Mononuclear cell (primary cell): ENCODE measurements around the gene CTNND2. TPM values are rescaled to one million over a fixed set of nuclear protein-coding genes. Genes with fewer than 3 reads are reported as not detected.
"Not testable (repeated sequence)": the region's sequence is repeated elsewhere in the genome, so short reads cannot be mapped to it uniquely, and the experiment has no call there.

ENCODE experiments used
- H3K27me3 ChIP-seq: 2 replicates; pipeline ENCODE4 v1.6.0; 2011; ENCODE audit warnings: low read length, control low read depth; ENCODE audit not compliant: insufficient read depth
- H3K4me1 ChIP-seq: 2 replicates; pipeline ENCODE4 v1.5.1; 2011; ENCODE audit warnings: mild to moderate bottlenecking, low read length, control low read depth; ENCODE audit not compliant: insufficient read depth
- H3K4me3 ChIP-seq: 2 replicates; pipeline ENCODE4 v1.5.1; 2011; ENCODE audit warnings: mild to moderate bottlenecking, low read length, moderate library complexity
- H3K9me3 ChIP-seq: 2 replicates; pipeline ENCODE4 v1.5.1; 2011; ENCODE audit warnings: low read depth, mild to moderate bottlenecking, control low read depth, low read length
- total RNA-seq: library from RNA; depleted of rRNA; stranded (reverse); fragments of >200 nt; gene quantifications from one replicate; pipeline ENCODE4 v1.2.3, GENCODE V29; 2012

The CTNND2 gene
- total RNA-seq, 1 donor, result not detected

- Histone ChIP-seq H3K4me1 (no peaks in the 10 kb centered on the region), H3K9me3 (peaks cover 8% of the 10 kb centered on the region), H3K27me3 (no peaks in the 10 kb centered on the region), H3K4me3 (no peak overlapping the region)
Measured at GRCh38 chr5:11355491-11355890, 548.8 kb downstream of the CTNND2 start.

- no peaks in the 10 kb centered on the region for H3K27me3 ChIP-seq
- no peaks in the 10 kb centered on the region for H3K4me1 ChIP-seq
- H3K9me3 ChIP-seq, result no peaks in the 10 kb centered on the region
- no peak overlapping the region for H3K4me3 ChIP-seq
Measured at GRCh38 chr5:11346336-11346735, 557.9 kb downstream of the CTNND2 start.

DNA sequence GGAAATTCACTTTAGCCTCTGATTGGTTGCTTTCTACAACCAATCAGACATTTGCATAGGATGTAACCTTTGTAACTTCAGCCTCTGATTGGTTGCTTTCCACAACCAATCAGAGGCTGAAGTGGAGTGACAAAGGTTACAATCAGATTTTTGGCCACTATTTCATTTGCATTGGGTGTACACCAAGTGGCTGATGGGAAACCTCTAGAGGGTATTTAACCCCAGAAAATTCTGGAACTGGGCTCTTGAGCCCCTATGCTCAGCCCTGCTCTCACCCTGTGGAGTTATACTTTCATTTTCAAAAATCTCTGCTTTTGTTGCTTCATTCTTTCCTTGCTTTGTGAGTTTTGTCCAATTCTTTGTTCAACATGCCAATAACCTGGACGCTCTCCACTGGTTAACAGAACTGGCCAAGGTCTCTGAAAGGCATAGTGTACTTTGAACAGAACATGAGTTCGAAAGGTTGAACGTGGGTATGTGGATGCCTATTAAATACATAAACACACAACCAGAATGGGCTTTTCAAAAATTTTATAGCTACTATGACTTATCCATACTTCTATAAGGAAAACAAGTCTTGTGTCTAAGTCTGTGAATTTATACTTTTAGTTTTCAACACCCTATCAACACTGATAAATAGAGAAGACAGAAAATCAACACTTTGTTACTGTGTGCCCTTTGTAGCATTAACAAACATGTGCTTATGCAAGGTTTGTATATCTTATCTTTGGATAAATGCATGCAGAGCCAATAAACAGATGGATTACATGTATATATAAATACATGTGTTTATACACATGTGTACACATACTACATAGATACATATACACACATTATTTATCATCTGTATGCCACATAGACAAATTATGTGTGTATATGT, 568.1 kb downstream of the CTNND2 start:
- Histone ChIP-seq H3K4me3 (no peak overlapping the region), H3K9me3 (no peaks in the 10 kb centered on the region), H3K27me3 (no peaks in the 10 kb centered on the region), H3K4me1 (no peaks in the 10 kb centered on the region)

- no peaks in the 10 kb centered on the region for H3K4me1 ChIP-seq
- H3K4me3 ChIP-seq, result no peak overlapping the region
- H3K27me3 ChIP-seq, result no peaks in the 10 kb centered on the region
- no peaks in the 10 kb centered on the region for H3K9me3 ChIP-seq
Measured at GRCh38 chr5:11334404-11334803, 569.8 kb downstream of the CTNND2 start.

- H3K27me3 ChIP-seq, result no peaks in the 10 kb centered on the region
- H3K4me3 ChIP-seq, result no peak overlapping the region
- no peaks in the 10 kb centered on the region for H3K9me3 ChIP-seq
- H3K4me1 ChIP-seq, result no peaks in the 10 kb centered on the region
Measured at GRCh38 chr5:11329679-11330078, 574.6 kb downstream of the CTNND2 start.

- no peaks in the 10 kb centered on the region for H3K27me3 ChIP-seq
- H3K4me1 ChIP-seq, result peaks cover 24% of the 10 kb centered on the region
- no peaks in the 10 kb centered on the region for H3K9me3 ChIP-seq
- H3K4me3 ChIP-seq, result no peak overlapping the region
Measured at GRCh38 chr5:11324521-11325289, 579.5 kb downstream of the CTNND2 start.

- Histone ChIP-seq H3K27me3 (no peaks in the 10 kb centered on the region), H3K4me3 (no peak overlapping the region), H3K4me1 (peaks cover 24% of the 10 kb centered on the region), H3K9me3 (no peaks in the 10 kb centered on the region)
Measured at GRCh38 chr5:11323761-11324160, 580.5 kb downstream of the CTNND2 start.

DNA sequence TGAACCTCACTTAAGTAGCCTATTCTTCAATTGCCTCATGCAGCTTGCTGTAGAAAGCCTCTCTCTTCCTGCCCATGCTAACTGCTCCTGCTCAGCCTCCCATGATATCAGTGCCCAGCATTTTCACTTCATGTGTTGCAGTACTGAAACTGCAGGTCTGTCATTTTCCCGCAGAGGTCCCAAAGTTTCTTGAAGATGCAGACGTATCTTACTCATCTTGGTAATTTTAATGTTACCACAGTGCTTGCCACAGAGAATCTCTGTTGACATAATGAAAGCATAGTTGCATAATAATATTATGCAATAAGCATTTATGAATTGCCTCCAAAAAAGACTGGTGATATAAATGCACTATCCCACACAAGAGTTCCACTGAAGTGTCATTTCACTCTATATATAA, 582.1 kb downstream of the CTNND2 start:
- Histone ChIP-seq H3K27me3 (no peaks in the 10 kb centered on the region), H3K4me1 (peaks cover 24% of the 10 kb centered on the region), H3K9me3 (no peaks in the 10 kb centered on the region), H3K4me3 (no peak overlapping the region)

DNA sequence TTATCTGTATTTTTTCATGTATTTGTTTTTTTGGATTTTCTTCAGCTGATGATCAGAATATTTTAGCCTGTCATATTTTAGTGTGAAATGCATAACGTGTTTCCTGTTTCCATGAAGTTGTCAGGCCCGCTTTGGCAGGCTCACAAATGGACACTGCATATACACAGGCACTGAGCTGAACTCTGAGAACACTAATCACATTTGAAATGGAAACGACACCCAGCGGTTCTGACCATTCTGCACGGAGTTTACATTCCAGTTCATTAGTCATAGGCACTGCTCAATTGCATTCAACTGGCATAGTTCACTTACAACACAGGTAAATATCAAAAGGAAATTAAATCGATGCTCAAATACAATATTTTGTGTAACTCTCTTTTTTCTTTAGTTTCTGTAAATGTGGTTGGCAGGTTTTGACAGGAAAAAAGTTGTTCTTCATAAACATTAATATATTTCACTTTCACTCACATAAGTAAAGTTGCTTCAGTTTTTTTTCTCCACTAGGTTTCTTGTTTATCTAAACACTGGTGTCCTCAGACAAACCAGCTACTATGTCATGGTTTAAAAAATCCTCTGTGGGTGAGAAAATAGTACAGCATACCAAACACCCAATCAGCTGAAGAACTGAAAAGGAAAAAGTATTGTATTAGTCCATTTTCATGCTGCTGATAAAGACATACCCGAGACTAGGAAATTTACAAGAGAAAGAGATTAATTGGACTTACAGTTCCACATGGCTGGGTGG, 584.2 kb downstream of the CTNND2 start:
- H3K27me3 ChIP-seq, result no peaks in the 10 kb centered on the region
- H3K4me1 ChIP-seq, result peaks cover 24% of the 10 kb centered on the region

GRCh38 chr5:11313694-11314093, 590.6 kb downstream of the CTNND2 start:
- not testable (repeated sequence) for H3K4me1 ChIP-seq, H3K27me3 ChIP-seq, H3K9me3 ChIP-seq, H3K4me3 ChIP-seq

More for the DNA sequence above, 584.2 kb downstream of the CTNND2 start:
- Histone ChIP-seq H3K4me3 (no peak overlapping the region), H3K9me3 (no peaks in the 10 kb centered on the region)

DNA sequence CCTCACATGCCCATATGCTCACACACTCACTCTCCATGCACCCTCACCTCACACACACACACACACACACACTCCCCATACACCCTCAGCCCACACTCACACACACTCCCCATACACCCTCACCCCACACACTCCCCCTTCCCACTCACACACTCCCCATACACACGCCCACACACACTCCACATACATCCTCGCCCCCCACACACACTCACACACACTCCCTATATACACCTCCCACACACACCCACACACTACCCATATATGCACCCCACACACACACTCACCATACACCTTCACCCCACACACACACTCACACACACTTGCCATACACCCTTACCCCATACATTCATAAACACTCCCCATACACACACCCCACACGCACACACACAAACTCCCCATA, 592.5 kb downstream of the CTNND2 start:
- Histone ChIP-seq H3K4me1 (no peaks in the 10 kb centered on the region), H3K4me3 (no peak overlapping the region), H3K27me3 (no peaks in the 10 kb centered on the region), H3K9me3 (no peaks in the 10 kb centered on the region)

- no peak overlapping the region for H3K4me3 ChIP-seq
- no peaks in the 10 kb centered on the region for H3K4me1 ChIP-seq
- no peaks in the 10 kb centered on the region for H3K9me3 ChIP-seq
- no peaks in the 10 kb centered on the region for H3K27me3 ChIP-seq
Measured at GRCh38 chr5:11311272-11311671, 593.0 kb downstream of the CTNND2 start.

DNA sequence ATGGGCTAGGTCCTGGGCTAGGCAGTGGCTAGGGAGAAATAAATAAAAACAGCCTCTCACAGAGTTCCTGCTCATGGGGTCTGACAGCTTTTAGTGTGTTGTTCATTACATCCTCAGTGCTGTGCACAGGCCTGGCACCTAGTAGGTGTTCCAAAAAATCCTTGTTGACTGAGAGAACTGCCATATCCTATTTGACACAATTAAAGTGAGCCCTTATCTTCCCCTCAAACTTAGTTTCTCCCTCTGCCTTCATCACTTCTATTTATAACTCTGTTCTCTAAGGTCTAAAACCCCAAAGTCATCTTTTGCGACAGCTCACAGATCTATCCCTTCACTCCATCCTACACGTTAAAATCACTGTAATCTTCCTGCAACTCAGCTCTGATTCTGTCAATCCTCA, 594.1 kb downstream of the CTNND2 start:
- Histone ChIP-seq H3K27me3 (no peaks in the 10 kb centered on the region), H3K9me3 (no peaks in the 10 kb centered on the region), H3K4me3 (no peak overlapping the region), H3K4me1 (no peaks in the 10 kb centered on the region)

GRCh38 chr5:11306365-11306764, 597.9 kb downstream of the CTNND2 start:
- H3K4me3 ChIP-seq, result no peak overlapping the region
- H3K9me3 ChIP-seq, result no peaks in the 10 kb centered on the region

GRCh38 chr5:11305245-11305644, 599.0 kb downstream of the CTNND2 start:
- Histone ChIP-seq H3K4me3 (no peak overlapping the region), H3K4me1 (peaks cover 33% of the 10 kb centered on the region), H3K9me3 (no peaks in the 10 kb centered on the region), H3K27me3 (no peaks in the 10 kb centered on the region)

More at GRCh38 chr5:11306365-11306764, 597.9 kb downstream of the CTNND2 start:
- no peaks in the 10 kb centered on the region for H3K27me3 ChIP-seq
- peaks cover 22% of the 10 kb centered on the region for H3K4me1 ChIP-seq
